Kidney (tissue), 14 donors: ENCODE results near the gene MLLT6. TPM values are rescaled to one million over a fixed set of nuclear protein-coding genes. Genes with fewer than 3 reads are reported as not detected.

Experiments
- DNase-seq, 5 donors: peaks; one replicate each; pipeline ENCODE4 v3.0.0-alpha.2; 2013 to 2020
- FAIRE-seq: peaks from 2 replicates; lab custom pipeline; 2012; peaks lifted over from hg19 to GRCh38; lab: Jason Lieb, UNC
- H3K27ac ChIP-seq, 2 donors: one replicate each; pipeline ENCODE4 v1.7.0; 2013; ENCODE audit warnings: low read depth in 2 of 2, low read length in 2 of 2, inconsistent platforms in 1 of 2
- H3K27me3 ChIP-seq: one replicate; pipeline ENCODE4 v1.7.1; 2013; ENCODE audit warnings: low read length, inconsistent platforms; ENCODE audit not compliant: control insufficient read depth, insufficient read depth
- H3K36me3 ChIP-seq, 3 donors: one replicate each; pipeline versions ENCODE4 v1.7.0 to v1.7.1; 2013; ENCODE audit warnings: low read length in 3 of 3, control low read depth in 1 of 3, inconsistent platforms in 1 of 3; ENCODE audit not compliant: insufficient read depth in 3 of 3, control insufficient read depth in 2 of 3
- H3K4me1 ChIP-seq, 3 donors: one replicate each; pipeline versions ENCODE4 v1.7.0 to v1.7.1; 2013; ENCODE audit warnings: low read length in 3 of 3, inconsistent platforms in 1 of 3, low read depth in 1 of 3; ENCODE audit not compliant: control insufficient read depth in 2 of 3, insufficient read depth in 2 of 3
- H3K4me3 ChIP-seq, 3 donors: one replicate each; pipeline versions ENCODE4 v1.7.0 to v1.8.1; 2013; ENCODE audit warnings: low read length in 3 of 3, control low read depth in 1 of 3, inconsistent platforms in 1 of 3
- H3K9ac ChIP-seq, 3 donors: one replicate each; pipeline versions ENCODE4 v1.7.0 to v1.7.1; 2013; ENCODE audit warnings: low read length in 3 of 3, control low read depth in 1 of 3, inconsistent platforms in 1 of 3
- H3K9me3 ChIP-seq, 3 donors: one replicate each; pipeline versions ENCODE4 v1.7.0 to v1.7.1; 2013; ENCODE audit warnings: low read length in 3 of 3, control low read depth in 1 of 3, inconsistent platforms in 1 of 3; ENCODE audit not compliant: control insufficient read depth in 2 of 3, insufficient read depth in 1 of 3
- intact Hi-C: fragments of 100-400 bp; cut with DNase I; formaldehyde crosslinking; loops from one replicate; pipeline ENCODE4 v1.11.1; 2022
- polyA plus RNA-seq: library from polyadenylated mRNA; stranded (reverse); fragments of 350-450 nt; fragmentation: Illumina TruSeq; extraction: RNeasy Lipid Tissue Mini Kit (QIAGEN cat#74804); gene quantifications from one replicate; pipeline ENCODE4 v1.2.3, GENCODE V29; 2014; ENCODE audit warnings: low read depth, low replicate concordance; ENCODE audit not compliant: insufficient read depth
- total RNA-seq: library from RNA; stranded (reverse); fragmentation: NEBNext Ultra II Directional; extraction: Animal tissue kit (Norgen Biotek cat#: 25700); gene quantifications from one replicate; pipeline ENCODE4 v1.2.1, GENCODE V29; 2021
- TF ChIP-seq, protein P1 (sequence below): IDR thresholded peaks from 3 replicates; pipeline ENCODE4 v1.5.1; 2012; ENCODE audit warnings: mild to moderate bottlenecking, moderate library complexity, borderline replicate concordance; ENCODE audit not compliant: insufficient read depth; ENCODE audit errors: extremely low read depth
- donor health status: control.
- donor health status: control.
- donor health status: control.
- donor health status: control.
- donor health status: control.
- donor health status: DM: yes; HTN: yes; CAD: no.
- donor health status: Normal renal cell carcinoma (clear cell type).

Gene MLLT6
- total and polyA plus RNA-seq, 2 donors from 2014 or later, result 34.3 to 199 TPM

DNA sequence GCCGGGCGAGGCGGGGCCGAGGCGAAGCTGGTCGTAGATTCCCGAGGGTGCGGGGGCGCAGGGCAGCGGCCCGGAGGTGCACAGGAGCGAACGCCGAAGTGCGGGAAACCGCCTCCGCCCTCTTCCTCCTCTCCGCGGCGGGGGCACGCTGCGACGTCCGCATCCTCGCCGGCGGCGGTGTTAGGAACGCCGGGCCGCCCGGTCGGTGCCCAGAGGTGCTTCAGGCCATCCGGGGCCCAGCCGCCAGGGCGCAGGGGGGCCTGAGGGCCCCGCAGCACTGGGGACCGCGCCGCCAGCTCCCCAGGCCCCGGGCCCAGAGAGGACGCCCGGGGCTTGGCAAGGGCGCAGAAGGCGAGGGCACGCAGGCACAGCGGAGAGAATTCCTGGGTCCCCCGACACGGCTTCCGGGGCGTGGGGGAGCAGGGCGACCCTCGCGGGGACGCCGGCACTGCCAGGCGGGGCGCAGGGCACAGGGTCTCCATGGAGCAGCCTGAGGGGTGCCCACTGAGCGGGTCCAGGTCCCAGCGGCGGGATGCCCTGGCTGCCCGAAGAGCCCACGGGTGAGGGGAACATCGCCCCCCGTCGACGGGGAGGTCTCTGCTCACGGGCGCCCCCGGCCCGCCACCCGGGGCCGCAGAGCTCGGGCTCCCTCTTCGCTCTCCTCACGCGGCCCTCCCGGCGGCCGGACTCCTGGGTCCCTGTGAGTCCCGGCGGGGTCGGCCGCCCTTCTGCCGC, 30.9 kb upstream of the MLLT6 start:
- no peak overlapping the region for H3K27ac ChIP-seq
- peaks cover 28% of the 10 kb centered on the region for H3K27me3 ChIP-seq
- intact Hi-C loops, result loop anchor here (5.0 kb wide), 1 partner anchor 58 kb away; the partner anchor contains the start of gene CISD3
- no peaks in the 10 kb centered on the region for H3K36me3 ChIP-seq
- FAIRE-seq, result no peak
- peak in 2 of 5 donors; percentile 34 to 79 for DNase-seq
- peak overlapping the region in 1 of 3 donors; percentile 34 for H3K9ac ChIP-seq
- TF ChIP-seq, protein P1, sequence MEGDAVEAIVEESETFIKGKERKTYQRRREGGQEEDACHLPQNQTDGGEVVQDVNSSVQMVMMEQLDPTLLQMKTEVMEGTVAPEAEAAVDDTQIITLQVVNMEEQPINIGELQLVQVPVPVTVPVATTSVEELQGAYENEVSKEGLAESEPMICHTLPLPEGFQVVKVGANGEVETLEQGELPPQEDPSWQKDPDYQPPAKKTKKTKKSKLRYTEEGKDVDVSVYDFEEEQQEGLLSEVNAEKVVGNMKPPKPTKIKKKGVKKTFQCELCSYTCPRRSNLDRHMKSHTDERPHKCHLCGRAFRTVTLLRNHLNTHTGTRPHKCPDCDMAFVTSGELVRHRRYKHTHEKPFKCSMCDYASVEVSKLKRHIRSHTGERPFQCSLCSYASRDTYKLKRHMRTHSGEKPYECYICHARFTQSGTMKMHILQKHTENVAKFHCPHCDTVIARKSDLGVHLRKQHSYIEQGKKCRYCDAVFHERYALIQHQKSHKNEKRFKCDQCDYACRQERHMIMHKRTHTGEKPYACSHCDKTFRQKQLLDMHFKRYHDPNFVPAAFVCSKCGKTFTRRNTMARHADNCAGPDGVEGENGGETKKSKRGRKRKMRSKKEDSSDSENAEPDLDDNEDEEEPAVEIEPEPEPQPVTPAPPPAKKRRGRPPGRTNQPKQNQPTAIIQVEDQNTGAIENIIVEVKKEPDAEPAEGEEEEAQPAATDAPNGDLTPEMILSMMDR, result no peak
- H3K4me3 ChIP-seq, result peak overlapping the region in 1 of 3 donors; percentile 25
- H3K4me1 ChIP-seq, result peaks cover 0 to 9% (median 3%) of the 10 kb centered on the region in 3 donors
- no peaks in the 10 kb centered on the region for H3K9me3 ChIP-seq

DNA sequence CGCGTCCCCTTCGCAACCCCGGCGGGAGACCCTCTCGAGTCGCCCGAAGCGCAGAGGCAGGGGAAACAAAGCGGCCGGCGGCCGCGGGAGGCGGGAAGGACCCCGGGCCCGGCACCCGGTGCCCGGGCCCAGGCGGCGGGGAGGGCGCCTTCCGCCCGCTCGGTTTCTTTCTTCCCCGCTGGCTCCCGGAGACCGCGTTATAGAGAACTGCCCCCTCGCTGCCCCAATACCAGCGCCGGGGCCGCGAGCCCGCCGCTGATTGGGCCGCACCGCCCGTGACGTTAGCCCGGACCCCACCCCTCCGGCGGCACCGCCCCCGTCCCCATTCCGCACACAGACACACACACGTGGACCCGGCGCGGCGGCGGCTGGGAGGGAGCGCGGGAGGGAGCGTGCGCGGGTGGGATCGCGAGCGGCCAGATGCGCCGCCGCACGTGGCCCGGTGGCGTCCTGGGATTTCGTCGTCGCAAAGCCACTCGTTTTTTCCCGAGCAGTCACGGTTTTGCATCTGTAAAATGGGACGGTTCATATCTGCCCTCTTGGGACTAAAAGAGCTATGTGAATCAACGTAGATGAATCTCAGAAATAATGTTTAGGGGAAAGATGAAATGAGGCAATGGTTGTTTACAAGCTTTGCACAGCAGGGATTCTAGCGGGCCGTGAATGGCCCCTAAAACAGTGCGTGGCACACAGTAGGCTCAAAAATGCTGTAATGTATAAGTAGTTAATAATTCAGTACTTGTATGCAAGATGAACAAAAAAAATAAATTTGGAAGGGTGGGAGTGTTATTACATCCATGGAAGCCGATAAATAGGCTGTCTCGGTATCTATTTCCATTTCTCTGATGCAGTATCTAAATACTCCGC, 30.1 kb upstream of the MLLT6 start, which contains the start of gene EPOP:
Gene EPOP (minus strand): TSS at position 209 of the 867 bp plus-strand sequence. CDS start 462 bp downstream, outside the sequence.
- Histone ChIP-seq H3K9me3 (no peaks in the 10 kb centered on the region), H3K4me1 (peaks cover 0 to 9% (median 3%) of the 10 kb centered on the region in 3 donors), H3K4me3 (peak within 1 kb of the TSS; percentile 11 to 50 (median 26)), H3K9ac (peak within 1 kb of the TSS in 1 of 3 donors; percentile 34), H3K27me3 (peaks cover 21% of the 10 kb centered on the region), H3K36me3 (no peaks in the 10 kb centered on the region), H3K27ac (no peak within 1 kb of the TSS)
- FAIRE-seq (no peak), DNase-seq (peak; percentile 86 to 95 (median 91))
- TF ChIP-seq, protein P1, result no peak
- intact Hi-C loops, result loop anchor here (5.0 kb wide), 1 partner anchor 57 kb away; the partner anchor contains the start of gene CISD3

DNA sequence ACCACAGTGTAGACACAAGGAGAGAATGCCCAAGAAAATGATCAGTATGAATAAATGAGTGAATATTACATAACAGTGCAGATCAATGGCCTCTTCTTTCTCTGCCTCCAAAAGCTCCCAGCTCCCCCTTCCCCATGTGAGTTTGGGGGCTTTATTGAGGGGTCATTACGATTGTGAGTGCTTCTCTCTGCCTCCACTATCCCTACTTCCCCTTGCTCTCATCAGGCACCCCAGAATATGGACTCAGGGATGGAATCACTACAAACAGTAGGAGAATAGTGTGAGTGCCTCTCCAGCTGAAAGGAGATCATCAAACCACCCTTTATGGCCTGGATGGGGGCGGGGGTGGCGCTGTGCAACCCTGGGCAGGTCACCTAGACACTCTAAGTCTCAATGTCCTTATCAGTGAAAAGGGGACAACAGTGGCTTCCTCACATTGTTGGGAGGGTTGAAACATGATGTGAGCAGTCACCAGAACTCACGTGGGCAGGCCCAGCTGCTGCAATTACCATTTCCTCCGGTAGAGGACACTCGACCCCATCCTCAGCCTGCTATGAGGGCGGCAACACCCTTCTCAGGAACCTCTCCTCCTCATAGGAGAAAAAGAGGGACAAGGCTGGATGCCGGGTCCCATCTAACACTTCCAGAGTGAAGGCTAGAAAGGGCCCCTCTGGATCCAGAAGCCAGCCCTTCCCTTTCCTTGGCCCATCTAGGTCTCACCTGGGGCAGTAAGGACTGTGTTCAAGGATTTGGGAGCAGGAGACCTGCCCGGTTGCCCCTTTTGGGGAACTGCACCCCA, 28.2 kb upstream of the MLLT6 start:
- no peak for FAIRE-seq
- Histone ChIP-seq H3K36me3 (no peaks in the 10 kb centered on the region), H3K9ac (no peak overlapping the region), H3K27ac (no peak overlapping the region), H3K4me1 (peaks cover 0 to 9% (median 3%) of the 10 kb centered on the region in 3 donors), H3K27me3 (peaks cover 14% of the 10 kb centered on the region), H3K4me3 (no peak overlapping the region), H3K9me3 (no peaks in the 10 kb centered on the region)
- intact Hi-C loops, result no loop called here
- DNase-seq, result peak; percentile 88 to 92 (median 89)
- TF ChIP-seq, protein P1, result peak; percentile 99
